Pancreas (tissue), 10 donors: ENCODE data around the gene DEUP1. TPM values are rescaled to one million over a fixed set of nuclear protein-coding genes. Genes with fewer than 3 reads are reported as not detected.

Experiments used
- ATAC-seq, 4 donors: fragments of 200-7000 bp; cut with Tn5 transposase; one replicate each; pipeline versions ENCODE4 v1.8.0 to v1.9.1; 2020; ENCODE audit warnings: mild to moderate bottlenecking in 4 of 4, moderate library complexity in 4 of 4
- DNase-seq, 6 donors: peaks; one replicate each; pipeline ENCODE4 v3.0.0-alpha.2; 2020
- FAIRE-seq: peaks from 2 replicates; lab custom pipeline; 2012; peaks lifted over from hg19 to GRCh38; lab: Jason Lieb, UNC
- H3K27ac ChIP-seq, 4 donors: fragments of 200-600 bp; sonication (generic); 1 replicate in 3 of 4; 2 replicates in 1 of 4; pipeline versions ENCODE4 v1.5.0 to v1.8.0; 2020
- H3K27me3 ChIP-seq, 4 donors: fragments of 200-600 bp; one replicate each; pipeline ENCODE4 v1.8.0; 2021
- H3K36me3 ChIP-seq, 3 donors: fragments of 200-600 bp; sonication (generic) in 1 of 3; one replicate each; pipeline versions ENCODE4 v1.5.0 to v1.8.0; 2020 to 2021
- H3K4me1 ChIP-seq, 3 donors: fragments of 200-600 bp; one replicate each; pipeline ENCODE4 v1.8.0; 2021
- H3K4me3 ChIP-seq, 4 donors: fragments of 200-600 bp; sonication (generic) in 2 of 4; one replicate each; pipeline versions ENCODE4 v1.5.0 to v1.8.0; 2020 to 2021
- H3K9me3 ChIP-seq, 4 donors: fragments of 200-600 bp; one replicate each; pipeline ENCODE4 v1.8.0; 2021
- WGBS, 2 donors: extraction: QIAGEN DNeasy Blood & Tissue Kit; methylation state at CpG; one replicate each; pipeline ENCODE4 v1.1.7; 2013; 5-methylcytosine and 5-hydroxymethylcytosine counted together
- intact Hi-C, 3 donors: fragments of 100-400 bp; cut with DNase I; formaldehyde crosslinking; loops; one replicate each; pipeline versions ENCODE4 v1.11.1 to v1.14.2; 2022
- polyA plus RNA-seq, 2 donors: library from polyadenylated mRNA; stranded (reverse); fragments of 200-250 nt; gene quantifications; one replicate each; pipeline ENCODE4 v1.2.3, GENCODE V29; 2013
- total RNA-seq, 6 donors: library from RNA; stranded (reverse); fragmentation: NEBNext Ultra II Directional in 4 of 6; extraction: Animal tissue kit (Norgen Biotek cat#: 25700) in 4 of 6; gene quantifications; one replicate each; pipeline versions ENCODE4 v1.2.1 to v1.2.4, GENCODE V29; 2021 to 2023
- TF ChIP-seq, protein P1 (sequence below), 4 donors: fragments of 200-600 bp; sonication (generic) in 3 of 4; IDR thresholded peaks; one replicate each; pipeline versions ENCODE4 v1.5.0 to v1.8.0; 2021; ENCODE audit warnings: antibody characterized with exemption in 4 of 4
- donor health status: healthy with polysubstance abuse.
- donor health status: DM: no; HTN: no; CAD: no; lungs with moderate emphysema.
- donor health status: DM: no; HTN: no; CAD: no.
- donor health status: control.
- donor health status: control.
- donor health status: Bipolar disorder and iron deficiency.
- donor health status: DM: yes; HTN: yes; CAD: no.
- donor health status: DM: no; HTN: no; CAD: no.
- donor health status: DM: no; HTN: no; CAD: no.
- donor health status: DM: yes; HTN: yes; CAD: no.

Gene DEUP1
- total and polyA plus RNA-seq, 8 donors = 0.12 to 1.1 (median 0.28) TPM; not detected in 1

GRCh38 chr11:93350835-93351234 is 20.3 kb downstream of the DEUP1 start:
- Histone ChIP-seq H3K9me3 (no peaks in the 10 kb centered on the region), H3K36me3 (no peaks in the 10 kb centered on the region), H3K4me1 (no peaks in the 10 kb centered on the region), H3K27ac (no peak overlapping the region), H3K27me3 (no peaks in the 10 kb centered on the region), H3K4me3 (no peak overlapping the region)
- DNase-seq (no peak), FAIRE-seq (no peak), ATAC-seq (no peak)
- TF ChIP-seq, protein P1, sequence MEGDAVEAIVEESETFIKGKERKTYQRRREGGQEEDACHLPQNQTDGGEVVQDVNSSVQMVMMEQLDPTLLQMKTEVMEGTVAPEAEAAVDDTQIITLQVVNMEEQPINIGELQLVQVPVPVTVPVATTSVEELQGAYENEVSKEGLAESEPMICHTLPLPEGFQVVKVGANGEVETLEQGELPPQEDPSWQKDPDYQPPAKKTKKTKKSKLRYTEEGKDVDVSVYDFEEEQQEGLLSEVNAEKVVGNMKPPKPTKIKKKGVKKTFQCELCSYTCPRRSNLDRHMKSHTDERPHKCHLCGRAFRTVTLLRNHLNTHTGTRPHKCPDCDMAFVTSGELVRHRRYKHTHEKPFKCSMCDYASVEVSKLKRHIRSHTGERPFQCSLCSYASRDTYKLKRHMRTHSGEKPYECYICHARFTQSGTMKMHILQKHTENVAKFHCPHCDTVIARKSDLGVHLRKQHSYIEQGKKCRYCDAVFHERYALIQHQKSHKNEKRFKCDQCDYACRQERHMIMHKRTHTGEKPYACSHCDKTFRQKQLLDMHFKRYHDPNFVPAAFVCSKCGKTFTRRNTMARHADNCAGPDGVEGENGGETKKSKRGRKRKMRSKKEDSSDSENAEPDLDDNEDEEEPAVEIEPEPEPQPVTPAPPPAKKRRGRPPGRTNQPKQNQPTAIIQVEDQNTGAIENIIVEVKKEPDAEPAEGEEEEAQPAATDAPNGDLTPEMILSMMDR (IDR thresholded peaks at IDR 0.05) = no peak
- WGBS, 2 donors = 95% methylated on average over 6 of the region's 6 CpGs
- intact Hi-C loops = no loop called here

GRCh38 chr11:93359396-93359795 is 28.9 kb downstream of the DEUP1 start:
- Histone ChIP-seq H3K9me3 (no peaks in the 10 kb centered on the region), H3K36me3 (no peaks in the 10 kb centered on the region), H3K4me1 (no peaks in the 10 kb centered on the region), H3K27me3 (no peaks in the 10 kb centered on the region), H3K27ac (no peak overlapping the region), H3K4me3 (no peak overlapping the region)
- WGBS, 2 donors = 80 to 86% methylated on average over 1 of the region's 1 CpG
- TF ChIP-seq, protein P1 (IDR thresholded peaks at IDR 0.05) = no peak
- DNase-seq (no peak), ATAC-seq (no peak), FAIRE-seq (no peak)
- intact Hi-C loops = no loop called here

GRCh38 chr11:93361435-93361834 is 30.9 kb downstream of the DEUP1 start:
- no peaks in the 10 kb centered on the region for H3K4me1 ChIP-seq
- H3K9me3 ChIP-seq = no peaks in the 10 kb centered on the region
- ATAC-seq (no peak), FAIRE-seq (no peak), DNase-seq (no peak)
- no peak overlapping the region for H3K4me3 ChIP-seq
- intact Hi-C loops = no loop called here
- no peaks in the 10 kb centered on the region for H3K36me3 ChIP-seq
- TF ChIP-seq, protein P1 (IDR thresholded peaks at IDR 0.05) = peak in 3 of 4 donors; percentile 13 to 19 (median 14)
- no peaks in the 10 kb centered on the region for H3K27me3 ChIP-seq
- no peak overlapping the region for H3K27ac ChIP-seq

DNA sequence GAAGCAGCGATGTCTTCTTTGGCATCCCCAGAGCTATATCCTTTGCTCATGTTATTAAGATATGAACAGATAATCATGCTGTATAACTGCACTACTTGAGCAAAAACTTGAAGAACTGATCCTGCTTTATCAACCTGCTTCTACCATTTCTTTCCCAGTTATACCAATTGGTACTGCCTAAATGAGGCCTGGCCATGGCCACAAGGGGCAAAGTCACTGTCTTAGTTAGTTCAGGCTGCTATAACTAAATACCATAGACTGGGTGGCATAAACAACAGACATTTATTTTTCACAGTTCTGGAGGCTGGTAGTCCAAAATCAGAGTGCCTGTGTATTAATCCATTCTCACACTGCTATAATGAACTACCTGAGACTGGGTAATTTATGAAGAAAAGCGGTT is 37.5 kb downstream of the DEUP1 start:
- Histone ChIP-seq H3K36me3 (no peaks in the 10 kb centered on the region), H3K27ac (no peak overlapping the region), H3K4me1 (no peaks in the 10 kb centered on the region), H3K4me3 (no peak overlapping the region), H3K27me3 (no peaks in the 10 kb centered on the region), H3K9me3 (no peaks in the 10 kb centered on the region)
- FAIRE-seq (no peak), DNase-seq (no peak), ATAC-seq (no peak)
- WGBS, 2 donors = 97 to 98% methylated on average over 2 of the region's 2 CpGs
- intact Hi-C loops = no loop called here
- TF ChIP-seq, protein P1 (IDR thresholded peaks at IDR 0.05) = no peak

GRCh38 chr11:93370260-93370659 is 39.7 kb downstream of the DEUP1 start:
- DNase-seq (no peak), ATAC-seq (no peak), FAIRE-seq (no peak)
- no peak overlapping the region for H3K4me3 ChIP-seq
- H3K4me1 ChIP-seq = no peaks in the 10 kb centered on the region
- H3K27ac ChIP-seq = no peak overlapping the region
- TF ChIP-seq, protein P1 (IDR thresholded peaks at IDR 0.05) = no peak
- intact Hi-C loops = no loop called here
- 67 to 78% methylated on average over 2 of the region's 2 CpGs for WGBS, 2 donors
- no peaks in the 10 kb centered on the region for H3K36me3 ChIP-seq
- no peaks in the 10 kb centered on the region for H3K9me3 ChIP-seq
- H3K27me3 ChIP-seq = no peaks in the 10 kb centered on the region
